HepG2 (cell line): ENCODE data around the gene OXLD1. TPM values are rescaled to one million over a fixed set of nuclear protein-coding genes. Genes with fewer than 3 reads are reported as not detected.

Source experiments
- CAMTA2 ChIP-seq: sonication (generic); formaldehyde crosslinking; IDR thresholded peaks from 2 replicates; pipeline ENCODE4 v1.4.0; 2020; ENCODE audit warnings: mild to moderate bottlenecking, missing genetic modification reagents, borderline replicate concordance
- DRAP1 ChIP-seq: IDR thresholded peaks from 2 replicates; pipeline ENCODE4 v1.6.1; 2016; ENCODE audit warnings: missing genetic modification reagents, missing compliant biosample characterization
- KLF6 ChIP-seq: IDR thresholded peaks from 2 replicates; pipeline ENCODE4 v1.8.0; 2016; ENCODE audit warnings: missing biosample characterization, missing genetic modification reagents
- NFATC3 ChIP-seq: sonication (generic); formaldehyde crosslinking; IDR thresholded peaks from 2 replicates; pipeline ENCODE4 v1.5.1; 2020; ENCODE audit warnings: mild to moderate bottlenecking, missing genetic modification reagents
- NFE2L1 ChIP-seq: sonication (generic); formaldehyde crosslinking; IDR thresholded peaks from 2 replicates; pipeline ENCODE4 v1.4.0; 2020; ENCODE audit warnings: missing genetic modification reagents, mild to moderate bottlenecking, borderline replicate concordance
- POLR2AphosphoS5 ChIP-seq: IDR thresholded peaks from 2 replicates; pipeline ENCODE4 v1.6.1; 2012; ENCODE audit warnings: low read depth, low read length
- SNAPC2 ChIP-seq: sonication (generic); formaldehyde crosslinking; IDR thresholded peaks from 2 replicates; pipeline ENCODE4 v1.8.1; 2022; ENCODE audit warnings: mild to moderate bottlenecking, missing genetic modification reagents
- SSRP1 ChIP-seq: IDR thresholded peaks from 2 replicates; pipeline ENCODE4 v1.6.1; 2016; ENCODE audit warnings: control low read depth
- ZBTB3 ChIP-seq: sonication (generic); formaldehyde crosslinking; IDR thresholded peaks from 2 replicates; pipeline ENCODE4 v1.4.0; 2020; ENCODE audit warnings: low read depth, mild to moderate bottlenecking, moderate library complexity, missing genetic modification reagents, borderline replicate concordance
- ZBTB44 ChIP-seq: sonication (generic); formaldehyde crosslinking; IDR thresholded peaks from 2 replicates; pipeline ENCODE4 v1.4.0; 2020; ENCODE audit warnings: missing genetic modification reagents
- ZNF101 ChIP-seq: sonication (generic); formaldehyde crosslinking; IDR thresholded peaks from 2 replicates; pipeline ENCODE4 v1.4.0; 2020; ENCODE audit warnings: mild to moderate bottlenecking, low read depth, missing genetic modification reagents, borderline replicate concordance
- ZNF296 ChIP-seq: sonication (generic); formaldehyde crosslinking; conservative IDR thresholded peaks from 2 replicates; pipeline ENCODE4 v1.5.0; 2020; ENCODE audit warnings: mild to moderate bottlenecking, missing genetic modification reagents
- ZNF333 ChIP-seq: sonication (generic); formaldehyde crosslinking; IDR thresholded peaks from 2 replicates; pipeline ENCODE4 v1.4.0; 2020; ENCODE audit warnings: mild to moderate bottlenecking, missing genetic modification reagents, borderline replicate concordance
- ZNF605 ChIP-seq: sonication (generic); formaldehyde crosslinking; IDR thresholded peaks from 2 replicates; pipeline ENCODE4 v1.8.0; 2022; ENCODE audit warnings: mild to moderate bottlenecking, missing genetic modification reagents
- ZNF737 ChIP-seq: sonication (generic); formaldehyde crosslinking; IDR thresholded peaks from 2 replicates; pipeline ENCODE4 v1.5.0; 2020; ENCODE audit warnings: missing genetic modification reagents, mild to moderate bottlenecking, borderline replicate concordance
- ZNF746 ChIP-seq: sonication (generic); formaldehyde crosslinking; IDR thresholded peaks from 2 replicates; pipeline ENCODE4 v1.8.0; 2022; ENCODE audit warnings: mild to moderate bottlenecking, missing genetic modification reagents
- ZNF75D ChIP-seq: sonication (generic); formaldehyde crosslinking; IDR thresholded peaks from 2 replicates; pipeline ENCODE4 v1.8.1; 2023; ENCODE audit warnings: missing genetic modification reagents, mild to moderate bottlenecking, borderline replicate concordance
- polyA plus RNA-seq, 8 experiments: library from polyadenylated mRNA; depleted of rRNA in 3 of 8; stranded (reverse) in 7 of 8; unstranded in 1 of 8; fragments of >200 nt; fragmentation: Illumina TruSeq in 4 of 8; extraction: Trizol in 4 of 8; gene quantifications; 2 replicates each; pipeline versions ENCODE4 v1.2.1 to v1.2.3, GENCODE V29; 2011 to 2016; ENCODE audit warnings: low read depth in 4 of 8, missing spikeins in 1 of 8, mixed read lengths in 1 of 8; ENCODE audit not compliant: insufficient read depth in 1 of 8
- total RNA-seq, 5 experiments: library from RNA; depleted of rRNA; stranded (reverse); fragments of >200 nt; fragmentation: Illumina TruSeq; extraction: Trizol; gene quantifications; 2 replicates each; pipeline ENCODE4 v1.2.3, GENCODE V29; 2016; ENCODE audit warnings: low read depth in 1 of 5
- TF ChIP-seq, protein P1 (sequence below): sonication (generic); formaldehyde crosslinking; IDR thresholded peaks from 2 replicates; pipeline ENCODE4 v1.8.1; 2023; ENCODE audit warnings: mild to moderate bottlenecking, inconsistent platforms, moderate library complexity, missing genetic modification reagents, borderline replicate concordance
- TF ChIP-seq, protein P2 (sequence below), 2 experiments: sonication (generic) in 1 of 2; formaldehyde crosslinking in 1 of 2; IDR thresholded peaks; 2 replicates each; pipeline versions ENCODE4 v1.5.1 to v1.6.1; 2011 to 2020; ENCODE audit warnings: borderline replicate concordance in 1 of 2, low read depth in 1 of 2, low read length in 1 of 2, mild to moderate bottlenecking in 1 of 2, missing genetic modification reagents in 1 of 2, moderate library complexity in 1 of 2
- TF ChIP-seq, protein P3 (sequence below): sonication (generic); formaldehyde crosslinking; IDR thresholded peaks from 2 replicates; pipeline ENCODE4 v1.5.0; 2020; ENCODE audit warnings: mild to moderate bottlenecking, missing genetic modification reagents
- TF ChIP-seq, protein P4 (sequence below): sonication (generic); formaldehyde crosslinking; IDR thresholded peaks from 2 replicates; pipeline ENCODE4 v1.8.1; 2023; ENCODE audit warnings: mild to moderate bottlenecking, missing genetic modification reagents

The OXLD1 gene
- total and polyA plus RNA-seq, 2 of the 13 experiments (the other 11 are each of a cell fraction or from before 2014, with no cell fraction given), result 27.1 to 37.5 TPM

GRCh38 chr17:81666092-81666341 lies 388 bp downstream of the OXLD1 start (continued):
- TF ChIP-seq DRAP1 (no peak), ZNF75D (CRISPR knock-in tag) (0 out of 2 replicates have a peak, but pooled peaks have one; percentile 16), KLF6 (CRISPR knock-in tag) (no peak), NFE2L1 (CRISPR knock-in tag) (peak; percentile 24; the same call in 1 of the 2 replicates), ZNF333 (CRISPR knock-in tag) (no peak), ZNF296 (peak; percentile 88), ZNF101 (CRISPR knock-in tag) (no peak), SSRP1 (CRISPR knock-in tag) (peak; percentile 59; the same call in 1 of the 2 replicates), ZNF737 (CRISPR knock-in tag) (0 out of 2 replicates have a peak, but pooled peaks have one; percentile 55), CAMTA2 (CRISPR knock-in tag) (0 out of 2 replicates have a peak, but pooled peaks have one; percentile 17), SNAPC2 (no peak; the same call in 1 of the 2 replicates), POLR2AphosphoS5 (no peak), ZBTB44 (no peak), ZNF746 (CRISPR knock-in tag) (0 out of 2 replicates have a peak, but pooled peaks have one; percentile 16), ZNF605 (CRISPR knock-in tag) (peak; percentile 35; the same call in 1 of the 2 replicates), ZBTB3 (CRISPR knock-in tag) (no peak), NFATC3 (CRISPR knock-in tag) (no peak)
- TF ChIP-seq, protein P1, sequence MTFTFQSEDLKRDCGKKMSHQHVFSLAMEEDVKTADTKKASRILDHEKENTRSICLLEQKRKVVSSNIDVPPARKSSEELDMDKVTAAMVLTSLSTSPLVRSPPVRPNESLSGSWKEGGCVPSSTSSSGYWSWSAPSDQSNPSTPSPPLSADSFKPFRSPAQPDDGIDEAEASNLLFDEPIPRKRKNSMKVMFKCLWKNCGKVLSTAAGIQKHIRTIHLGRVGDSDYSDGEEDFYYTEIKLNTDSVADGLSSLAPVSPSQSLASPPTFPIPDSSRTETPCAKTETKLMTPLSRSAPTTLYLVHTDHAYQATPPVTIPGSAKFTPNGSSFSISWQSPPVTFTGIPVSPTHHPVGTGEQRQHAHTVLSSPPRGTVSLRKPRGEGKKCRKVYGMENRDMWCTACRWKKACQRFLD (CRISPR knock-in tag), result no peak
- TF ChIP-seq, protein P2, sequence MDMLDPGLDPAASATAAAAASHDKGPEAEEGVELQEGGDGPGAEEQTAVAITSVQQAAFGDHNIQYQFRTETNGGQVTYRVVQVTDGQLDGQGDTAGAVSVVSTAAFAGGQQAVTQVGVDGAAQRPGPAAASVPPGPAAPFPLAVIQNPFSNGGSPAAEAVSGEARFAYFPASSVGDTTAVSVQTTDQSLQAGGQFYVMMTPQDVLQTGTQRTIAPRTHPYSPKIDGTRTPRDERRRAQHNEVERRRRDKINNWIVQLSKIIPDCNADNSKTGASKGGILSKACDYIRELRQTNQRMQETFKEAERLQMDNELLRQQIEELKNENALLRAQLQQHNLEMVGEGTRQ (IDR thresholded peaks at IDR 0.05; ENCODE audit: low read depth, low read length), result no peak
- TF ChIP-seq, protein P2 (CRISPR knock-in tag; IDR thresholded peaks at IDR 0.05; ENCODE audit: borderline replicate concordance), result no peak
- TF ChIP-seq, protein P3, sequence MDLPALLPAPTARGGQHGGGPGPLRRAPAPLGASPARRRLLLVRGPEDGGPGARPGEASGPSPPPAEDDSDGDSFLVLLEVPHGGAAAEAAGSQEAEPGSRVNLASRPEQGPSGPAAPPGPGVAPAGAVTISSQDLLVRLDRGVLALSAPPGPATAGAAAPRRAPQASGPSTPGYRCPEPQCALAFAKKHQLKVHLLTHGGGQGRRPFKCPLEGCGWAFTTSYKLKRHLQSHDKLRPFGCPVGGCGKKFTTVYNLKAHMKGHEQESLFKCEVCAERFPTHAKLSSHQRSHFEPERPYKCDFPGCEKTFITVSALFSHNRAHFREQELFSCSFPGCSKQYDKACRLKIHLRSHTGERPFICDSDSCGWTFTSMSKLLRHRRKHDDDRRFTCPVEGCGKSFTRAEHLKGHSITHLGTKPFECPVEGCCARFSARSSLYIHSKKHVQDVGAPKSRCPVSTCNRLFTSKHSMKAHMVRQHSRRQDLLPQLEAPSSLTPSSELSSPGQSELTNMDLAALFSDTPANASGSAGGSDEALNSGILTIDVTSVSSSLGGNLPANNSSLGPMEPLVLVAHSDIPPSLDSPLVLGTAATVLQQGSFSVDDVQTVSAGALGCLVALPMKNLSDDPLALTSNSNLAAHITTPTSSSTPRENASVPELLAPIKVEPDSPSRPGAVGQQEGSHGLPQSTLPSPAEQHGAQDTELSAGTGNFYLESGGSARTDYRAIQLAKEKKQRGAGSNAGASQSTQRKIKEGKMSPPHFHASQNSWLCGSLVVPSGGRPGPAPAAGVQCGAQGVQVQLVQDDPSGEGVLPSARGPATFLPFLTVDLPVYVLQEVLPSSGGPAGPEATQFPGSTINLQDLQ (CRISPR knock-in tag), result 0 out of 2 replicates have a peak, but pooled peaks have one; percentile 22
- TF ChIP-seq, protein P4, sequence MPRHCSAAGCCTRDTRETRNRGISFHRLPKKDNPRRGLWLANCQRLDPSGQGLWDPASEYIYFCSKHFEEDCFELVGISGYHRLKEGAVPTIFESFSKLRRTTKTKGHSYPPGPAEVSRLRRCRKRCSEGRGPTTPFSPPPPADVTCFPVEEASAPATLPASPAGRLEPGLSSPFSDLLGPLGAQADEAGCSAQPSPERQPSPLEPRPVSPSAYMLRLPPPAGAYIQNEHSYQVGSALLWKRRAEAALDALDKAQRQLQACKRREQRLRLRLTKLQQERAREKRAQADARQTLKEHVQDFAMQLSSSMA (CRISPR knock-in tag), result 0 out of 2 replicates have a peak, but pooled peaks have one; percentile 26
